GM21526 (cell line): ENCODE measurements around the gene CD82.
"Not testable (repeated sequence)": the region's sequence is repeated elsewhere in the genome, so short reads cannot be mapped to it uniquely, and the experiment has no call there.

Experiments used
- ATAC-seq: cut with Tn5 transposase; IDR thresholded peaks from one replicate; pipeline ENCODE4 v1.9.1; 2021; ENCODE audit warnings: moderate library complexity; ENCODE audit not compliant: unreplicated experiment, low FRiP score

The CD82 gene

GRCh38 chr11:44654596-44654995 lies 89.1 kb downstream of the CD82 start:
- ATAC-seq = no peak

DNA sequence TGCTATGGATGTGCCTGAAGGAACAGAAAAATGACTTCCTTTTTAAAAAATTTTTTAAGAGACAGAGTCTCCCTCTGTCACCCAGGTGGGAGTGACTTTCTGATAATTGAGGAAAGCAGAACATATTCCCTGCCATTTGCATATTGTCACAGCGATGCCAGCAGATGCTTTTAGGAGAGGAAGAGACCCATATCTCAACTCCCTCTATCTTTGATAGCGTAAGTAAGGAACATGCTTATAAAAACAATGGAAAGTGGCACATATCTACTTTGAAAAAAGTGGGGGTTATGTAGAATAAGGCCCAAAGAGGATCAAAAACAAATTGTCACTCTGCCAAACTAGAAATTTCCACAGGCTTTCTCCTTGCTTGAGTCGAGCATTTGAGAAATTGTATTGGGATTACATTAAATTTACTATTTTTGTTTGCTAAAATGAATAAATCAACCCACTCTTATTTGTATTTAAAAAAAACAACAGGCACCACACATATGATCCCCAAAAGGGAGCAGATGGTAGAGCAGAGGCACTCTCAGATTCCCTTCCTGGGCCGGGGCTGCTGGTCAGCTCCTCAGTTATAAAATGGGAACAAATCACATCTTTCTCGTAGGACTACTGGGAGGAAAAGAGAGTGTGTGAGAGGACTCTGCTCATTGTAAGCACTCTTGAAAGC lies 92.5 kb downstream of the CD82 start:
- no peak for ATAC-seq

DNA sequence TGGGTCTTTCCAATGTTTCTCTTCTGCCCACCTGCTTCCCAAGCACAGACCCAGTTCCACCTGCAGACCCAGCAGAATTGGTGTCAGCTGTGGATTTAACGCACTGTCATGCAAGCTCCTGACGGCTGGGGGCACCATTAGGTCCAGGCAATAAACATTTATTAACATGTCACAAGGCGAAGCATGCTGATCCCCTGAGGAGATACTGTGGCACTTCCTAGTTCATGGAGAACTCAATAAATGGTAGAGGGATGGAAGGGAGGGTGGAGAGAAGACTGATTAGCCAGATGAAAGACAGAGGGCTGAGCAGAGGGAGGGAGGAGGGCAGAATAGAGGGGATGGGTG lies 93.0 kb downstream of the CD82 start:
- ATAC-seq = no peak

- ATAC-seq = no peak
Observed at GRCh38 chr11:44659641-44660040, 94.2 kb downstream of the CD82 start.

DNA sequence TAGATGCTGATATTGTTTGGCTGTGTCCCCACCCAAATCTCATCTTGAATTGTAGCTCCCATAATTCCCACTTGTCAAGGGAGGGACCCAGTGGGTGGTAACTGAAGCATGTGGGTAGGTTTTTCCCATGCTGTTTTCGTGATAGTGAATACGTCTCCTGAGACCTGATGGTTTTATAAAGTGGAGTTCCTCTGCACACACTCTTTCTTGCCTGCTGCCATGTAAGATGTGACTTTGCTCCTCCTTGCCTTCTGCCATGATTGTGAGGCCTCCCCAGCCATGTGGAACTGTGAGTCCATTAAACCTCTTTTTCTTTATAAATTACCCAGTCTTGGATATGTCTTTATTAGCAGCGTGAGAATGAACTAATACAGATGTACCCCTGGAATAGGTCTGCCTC lies 95.1 kb downstream of the CD82 start:
- ATAC-seq = not testable (repeated sequence)

DNA sequence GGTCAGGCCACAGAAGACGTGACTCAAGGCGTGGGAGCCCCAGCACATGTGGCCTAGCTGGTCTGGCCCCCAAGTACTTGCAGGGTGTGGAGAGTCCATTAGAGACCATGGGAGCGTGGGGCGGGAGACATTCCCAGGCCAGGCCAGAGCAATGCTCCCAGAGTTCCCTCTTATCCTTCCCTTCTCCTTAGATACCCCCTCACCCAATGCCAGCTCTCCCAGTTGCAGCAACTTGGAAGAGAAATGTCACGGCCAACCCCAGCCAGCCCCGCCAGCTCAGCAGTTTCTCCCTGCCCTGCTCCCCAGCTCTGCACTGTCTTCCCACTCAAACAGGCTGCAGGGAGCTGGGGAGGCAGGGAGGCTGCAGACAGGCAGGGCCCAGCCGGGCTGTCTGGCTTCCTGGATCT lies 95.9 kb downstream of the CD82 start:
- ATAC-seq = no peak
